ENCODE results near the gene RCAN1.

Gene RCAN1

DNA sequence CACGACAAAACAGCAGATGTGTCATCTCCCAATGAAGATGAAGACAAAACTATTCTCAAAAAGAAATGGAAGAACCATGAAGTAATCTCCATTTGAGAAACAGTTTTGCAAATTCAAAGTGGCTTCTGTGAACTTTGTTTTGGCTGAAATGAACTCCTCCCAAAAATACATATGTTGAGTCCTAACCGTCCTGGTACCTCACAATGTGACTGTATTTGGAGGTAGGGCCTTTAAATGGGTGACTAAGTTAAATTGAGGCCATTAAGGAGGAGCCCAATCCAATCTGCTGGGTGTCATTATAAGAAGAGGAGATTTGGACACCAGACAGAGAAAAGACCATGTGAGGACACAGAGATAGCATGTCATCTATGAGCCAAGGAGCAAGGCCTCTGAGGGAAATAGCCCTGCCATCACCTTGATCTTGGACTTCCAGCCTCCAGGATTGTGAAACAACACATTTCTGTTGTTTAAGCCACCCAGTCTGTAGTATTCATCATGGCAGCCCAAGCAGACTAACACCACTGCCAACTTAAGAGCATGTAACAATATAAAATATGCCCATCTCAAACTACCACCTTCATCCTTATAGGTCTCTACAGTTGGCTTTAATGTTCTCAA lies 64.6 kb downstream of the RCAN1 start:
- H3K27ac Mint-ChIP-seq, result no peak overlapping the region
- peaks cover 10% of the 10 kb centered on the region for H3K36me3 Mint-ChIP-seq
- no peaks in the 10 kb centered on the region for H3K4me1 Mint-ChIP-seq
- no peak overlapping the region for H3K4me3 Mint-ChIP-seq
- H3K9me3 Mint-ChIP-seq, result no peaks in the 10 kb centered on the region
- H3K27me3 Mint-ChIP-seq, result no peaks in the 10 kb centered on the region

DNA sequence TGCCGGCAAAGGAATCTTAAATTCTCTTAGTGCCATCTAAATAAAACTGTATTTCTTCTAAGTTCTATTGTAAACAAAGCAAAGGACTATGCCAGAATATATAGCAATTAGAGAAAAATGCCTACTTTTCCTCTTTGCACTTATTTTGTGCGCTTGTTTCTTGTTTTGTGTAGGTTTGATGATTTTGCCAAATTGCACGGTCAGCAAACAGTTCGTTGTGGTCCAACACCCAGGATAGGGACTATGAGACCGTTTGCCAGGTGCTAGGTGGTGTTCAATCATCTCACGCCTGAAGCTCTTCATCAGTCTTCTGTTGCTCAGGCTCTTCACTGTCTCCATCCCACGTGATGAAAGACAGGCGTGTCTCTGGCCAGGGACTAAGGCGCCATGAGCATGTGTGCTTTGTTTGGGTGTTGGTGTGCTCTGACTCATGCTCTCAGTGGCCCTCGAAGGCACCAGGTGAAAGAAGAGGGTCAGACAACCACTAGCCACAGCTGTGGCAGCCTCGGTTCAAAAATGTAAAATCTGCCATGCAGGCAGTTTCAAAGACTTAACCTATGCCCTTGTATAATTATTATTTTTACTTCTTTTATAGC lies 66.0 kb downstream of the RCAN1 start:
- no peaks in the 10 kb centered on the region for H3K27me3 Mint-ChIP-seq
- no peaks in the 10 kb centered on the region for H3K4me1 Mint-ChIP-seq
- no peak overlapping the region for H3K4me3 Mint-ChIP-seq
- H3K9me3 Mint-ChIP-seq, result no peaks in the 10 kb centered on the region
- H3K27ac Mint-ChIP-seq, result no peak overlapping the region
- peaks cover 1% of the 10 kb centered on the region for H3K36me3 Mint-ChIP-seq

DNA sequence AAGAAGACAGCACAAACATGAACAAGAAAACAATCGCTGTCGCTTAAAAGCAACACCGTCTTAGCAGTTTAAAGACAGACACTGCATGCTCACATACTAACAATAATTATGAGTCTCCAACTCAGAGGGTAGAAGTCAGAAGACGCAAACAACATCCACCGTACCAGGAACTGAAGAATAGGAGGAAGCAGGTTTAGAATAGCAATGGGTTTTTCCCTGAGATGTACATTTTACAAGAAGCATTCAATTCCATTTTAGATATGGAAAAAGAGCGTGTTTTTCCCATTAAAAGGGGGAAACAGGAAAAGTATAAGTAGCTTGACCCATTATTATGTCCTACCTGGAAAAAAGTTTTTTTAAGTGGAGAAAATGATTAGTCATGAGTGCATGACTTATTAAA lies 68.4 kb downstream of the RCAN1 start:
- H3K27me3 Mint-ChIP-seq, result no peaks in the 10 kb centered on the region
- H3K9me3 Mint-ChIP-seq, result no peaks in the 10 kb centered on the region
- peaks cover 3% of the 10 kb centered on the region for H3K36me3 Mint-ChIP-seq
- H3K27ac Mint-ChIP-seq, result no peak overlapping the region
- no peak overlapping the region for H3K4me3 Mint-ChIP-seq
- H3K4me1 Mint-ChIP-seq, result no peaks in the 10 kb centered on the region

DNA sequence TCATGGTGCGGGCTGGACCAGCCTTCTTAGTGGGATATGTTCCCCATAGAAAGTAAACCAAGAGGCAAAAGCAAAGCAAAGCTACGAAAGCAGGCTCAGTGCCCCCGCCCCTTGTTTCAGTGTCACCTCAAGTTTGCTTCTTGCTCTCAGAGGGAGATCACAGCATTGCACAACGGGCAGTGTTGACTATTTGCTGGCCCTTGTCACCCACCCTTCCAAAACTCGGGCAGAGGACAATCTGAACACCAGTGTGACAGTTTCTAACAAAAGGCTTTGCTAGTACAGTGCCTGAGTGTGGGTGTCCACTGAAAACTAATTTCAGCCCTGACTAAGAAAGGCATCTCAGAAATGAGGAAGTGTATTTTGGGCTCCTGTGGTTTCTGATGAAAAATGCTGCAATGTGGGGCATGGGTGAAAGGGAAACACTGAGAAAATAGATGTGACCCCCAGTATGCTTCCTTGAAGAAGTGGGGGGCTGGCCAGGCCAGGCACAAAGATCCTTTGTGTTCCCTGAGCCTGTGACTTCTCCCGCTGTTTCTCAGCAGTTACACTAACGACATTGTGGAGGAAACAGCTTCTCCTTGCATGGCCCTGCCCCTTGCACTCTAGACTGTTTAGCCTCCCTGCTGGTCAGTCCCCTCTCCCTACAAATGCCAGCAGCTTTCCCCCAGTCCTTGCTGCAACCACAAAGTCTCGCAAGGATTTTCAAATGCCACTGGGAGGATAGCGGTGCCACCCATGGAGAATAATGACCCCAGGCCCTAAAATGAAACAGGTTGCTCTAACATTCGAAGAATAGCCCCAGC lies 69.6 kb downstream of the RCAN1 start:
- Mint-ChIP-seq H3K4me1 (no peaks in the 10 kb centered on the region), H3K27ac (no peak overlapping the region), H3K36me3 (peaks cover 3% of the 10 kb centered on the region), H3K27me3 (no peaks in the 10 kb centered on the region), H3K4me3 (no peak overlapping the region), H3K9me3 (no peaks in the 10 kb centered on the region)

DNA sequence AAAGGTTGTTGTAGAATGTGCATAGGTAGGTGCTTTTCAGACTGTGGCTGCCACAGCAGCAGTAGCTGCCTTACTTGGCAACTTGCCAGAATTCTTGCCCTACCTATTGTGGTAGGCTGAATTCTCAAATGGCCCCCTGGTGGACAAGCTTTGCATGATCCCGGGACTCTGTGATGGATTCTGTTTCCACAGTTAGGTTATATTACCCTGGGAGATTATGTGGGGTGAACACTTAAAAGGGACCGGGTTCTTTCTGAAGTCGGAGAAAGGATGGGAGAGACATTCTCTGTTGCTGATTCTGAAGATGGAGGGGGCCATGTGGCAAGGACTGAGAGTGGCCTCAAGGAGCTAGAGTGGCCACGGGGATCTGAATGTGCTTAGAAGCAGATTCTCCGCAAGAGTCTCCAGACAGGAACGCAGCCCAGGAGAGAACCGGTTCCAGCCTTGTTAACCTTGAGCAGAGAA lies 70.8 kb downstream of the RCAN1 start:
- Mint-ChIP-seq H3K36me3 (peaks cover 3% of the 10 kb centered on the region), H3K4me1 (no peaks in the 10 kb centered on the region), H3K27ac (no peak overlapping the region), H3K27me3 (no peaks in the 10 kb centered on the region), H3K4me3 (no peak overlapping the region), H3K9me3 (no peaks in the 10 kb centered on the region)

DNA sequence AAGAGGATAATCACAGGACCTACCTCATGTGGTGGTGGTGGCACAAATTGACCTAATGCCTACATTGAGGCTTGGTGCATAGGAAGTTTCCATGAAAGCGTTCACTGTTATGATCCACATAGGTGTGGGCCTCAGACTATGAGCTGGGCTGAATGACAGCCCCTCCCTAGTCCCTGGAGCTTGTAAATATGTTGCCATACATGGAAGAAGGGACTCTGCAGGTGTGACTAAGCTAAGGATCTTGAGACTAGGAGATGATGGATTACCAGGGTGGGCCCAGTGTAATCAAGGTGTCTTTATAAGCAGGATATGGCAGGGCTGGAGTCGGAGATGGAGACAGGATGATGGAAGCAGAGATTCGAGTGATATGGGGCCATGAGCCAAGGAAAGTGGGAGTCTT lies 71.9 kb downstream of the RCAN1 start:
- H3K9me3 Mint-ChIP-seq, result no peaks in the 10 kb centered on the region
- no peak overlapping the region for H3K27ac Mint-ChIP-seq
- no peaks in the 10 kb centered on the region for H3K27me3 Mint-ChIP-seq
- H3K4me3 Mint-ChIP-seq, result no peak overlapping the region
- no peaks in the 10 kb centered on the region for H3K4me1 Mint-ChIP-seq
- peaks cover 3% of the 10 kb centered on the region for H3K36me3 Mint-ChIP-seq

DNA sequence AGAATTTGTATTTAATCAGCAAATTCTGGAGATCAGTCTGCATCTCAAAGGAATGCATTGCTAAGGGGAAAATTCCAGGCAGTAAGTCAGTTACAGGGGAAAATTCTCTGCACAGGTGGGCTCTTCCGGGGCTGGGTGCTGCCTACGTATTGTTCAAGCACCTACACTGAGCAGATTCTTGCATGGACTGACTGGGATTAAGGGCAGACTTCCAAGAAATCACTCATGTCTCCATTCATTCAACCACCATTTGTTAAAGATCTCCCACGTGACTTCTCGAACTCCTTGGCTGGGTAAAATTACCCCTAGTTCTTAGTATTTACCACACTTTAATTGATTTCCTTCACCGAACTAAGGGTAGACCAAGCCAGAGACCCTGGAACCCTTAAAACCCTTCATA lies 74.7 kb downstream of the RCAN1 start:
- H3K4me1 Mint-ChIP-seq, result peaks cover 3% of the 10 kb centered on the region
- no peak overlapping the region for H3K27ac Mint-ChIP-seq
- no peak overlapping the region for H3K4me3 Mint-ChIP-seq
- H3K36me3 Mint-ChIP-seq, result peaks cover 3% of the 10 kb centered on the region
- H3K27me3 Mint-ChIP-seq, result no peaks in the 10 kb centered on the region
- H3K9me3 Mint-ChIP-seq, result no peaks in the 10 kb centered on the region

DNA sequence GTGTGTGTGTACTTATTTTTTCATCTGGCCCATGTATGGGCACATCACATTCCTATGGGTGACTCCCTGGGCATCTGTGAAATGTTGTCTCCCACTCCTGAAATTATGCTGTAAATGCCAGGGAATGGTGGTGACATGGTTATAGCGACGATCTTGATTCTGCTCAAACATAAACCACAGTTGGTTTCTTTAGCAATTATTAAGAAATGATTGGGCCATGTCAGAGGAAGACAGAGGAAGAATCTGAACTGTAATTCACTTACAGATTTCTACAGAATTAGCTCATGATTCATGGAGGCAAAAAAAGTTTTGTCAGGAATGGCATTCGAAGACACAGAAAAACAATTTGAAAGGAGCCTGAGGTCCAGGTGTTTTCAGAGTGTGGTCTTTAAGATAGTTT lies 77.1 kb downstream of the RCAN1 start:
- Mint-ChIP-seq H3K4me3 (no peak overlapping the region), H3K27me3 (no peaks in the 10 kb centered on the region), H3K9me3 (no peaks in the 10 kb centered on the region), H3K4me1 (peaks cover 3% of the 10 kb centered on the region), H3K27ac (no peak overlapping the region), H3K36me3 (no peaks in the 10 kb centered on the region)

DNA sequence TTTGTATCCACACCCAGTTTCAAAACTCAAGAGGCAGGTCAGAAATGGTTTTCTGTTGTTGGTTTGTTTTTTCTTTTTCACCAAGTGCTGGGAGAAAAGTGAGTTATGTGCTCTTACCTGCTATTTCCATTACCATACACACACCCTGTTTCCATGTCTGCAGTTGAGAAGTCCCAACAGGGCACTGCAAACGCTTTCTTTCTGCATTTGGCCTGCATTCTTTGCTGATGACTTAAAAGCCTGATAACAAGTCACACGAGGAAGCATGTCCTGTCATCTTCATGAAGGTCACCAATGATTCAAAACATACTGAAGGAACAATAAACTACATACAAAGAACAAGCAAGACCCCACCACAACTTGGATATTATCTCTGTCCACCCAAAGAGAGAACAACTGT lies 78.1 kb downstream of the RCAN1 start:
- H3K4me1 Mint-ChIP-seq, result peaks cover 3% of the 10 kb centered on the region
- H3K27me3 Mint-ChIP-seq, result no peaks in the 10 kb centered on the region
- no peak overlapping the region for H3K27ac Mint-ChIP-seq
- no peaks in the 10 kb centered on the region for H3K9me3 Mint-ChIP-seq
- no peak overlapping the region for H3K4me3 Mint-ChIP-seq
- peaks cover 3% of the 10 kb centered on the region for H3K36me3 Mint-ChIP-seq

DNA sequence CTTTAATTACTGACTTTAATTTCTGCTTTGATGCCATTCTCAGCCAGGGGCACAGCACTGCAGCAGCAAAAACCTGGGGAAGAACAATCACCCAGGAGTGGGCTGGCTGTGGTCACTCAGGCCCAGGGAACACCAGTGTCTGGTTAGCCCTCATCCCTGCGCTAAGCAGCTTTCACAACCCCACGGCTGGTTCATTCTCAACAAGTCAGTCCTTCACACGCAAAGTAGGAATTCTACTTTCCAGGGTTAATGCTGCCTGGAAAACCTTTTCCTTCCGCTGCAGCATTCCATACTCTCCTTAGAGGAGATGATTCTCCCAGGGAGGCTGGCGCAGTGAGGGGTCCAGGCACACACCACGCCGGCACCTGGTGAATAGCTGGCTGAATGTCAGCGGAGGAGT lies 78.6 kb downstream of the RCAN1 start:
- peaks cover 3% of the 10 kb centered on the region for H3K36me3 Mint-ChIP-seq
- H3K9me3 Mint-ChIP-seq, result no peaks in the 10 kb centered on the region
- H3K27ac Mint-ChIP-seq, result no peak overlapping the region
- H3K4me3 Mint-ChIP-seq, result no peak overlapping the region
- peaks cover 3% of the 10 kb centered on the region for H3K4me1 Mint-ChIP-seq
- H3K27me3 Mint-ChIP-seq, result no peaks in the 10 kb centered on the region

DNA sequence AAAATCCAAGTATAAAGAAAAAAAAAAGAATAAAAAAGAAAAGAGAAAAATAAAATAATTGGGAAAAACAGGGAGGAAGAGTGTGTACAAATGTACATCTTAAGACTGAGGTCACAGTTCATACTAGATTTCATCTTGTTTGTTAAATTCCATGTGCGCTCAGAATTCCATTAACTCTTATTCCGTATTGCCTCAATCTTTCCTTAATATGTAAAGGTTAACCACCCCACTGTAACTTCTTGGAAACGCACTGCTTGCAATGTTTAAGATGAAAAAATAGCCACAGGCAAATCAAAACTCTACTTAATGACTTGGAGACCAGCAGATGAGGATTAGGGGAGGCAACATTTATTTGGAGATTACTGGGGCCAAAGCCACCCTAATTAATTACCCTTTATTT lies 79.0 kb downstream of the RCAN1 start:
- H3K27ac Mint-ChIP-seq, result no peak overlapping the region
- no peaks in the 10 kb centered on the region for H3K27me3 Mint-ChIP-seq
- peaks cover 3% of the 10 kb centered on the region for H3K4me1 Mint-ChIP-seq
- no peak overlapping the region for H3K4me3 Mint-ChIP-seq
- H3K36me3 Mint-ChIP-seq, result peaks cover 3% of the 10 kb centered on the region
- no peaks in the 10 kb centered on the region for H3K9me3 Mint-ChIP-seq

DNA sequence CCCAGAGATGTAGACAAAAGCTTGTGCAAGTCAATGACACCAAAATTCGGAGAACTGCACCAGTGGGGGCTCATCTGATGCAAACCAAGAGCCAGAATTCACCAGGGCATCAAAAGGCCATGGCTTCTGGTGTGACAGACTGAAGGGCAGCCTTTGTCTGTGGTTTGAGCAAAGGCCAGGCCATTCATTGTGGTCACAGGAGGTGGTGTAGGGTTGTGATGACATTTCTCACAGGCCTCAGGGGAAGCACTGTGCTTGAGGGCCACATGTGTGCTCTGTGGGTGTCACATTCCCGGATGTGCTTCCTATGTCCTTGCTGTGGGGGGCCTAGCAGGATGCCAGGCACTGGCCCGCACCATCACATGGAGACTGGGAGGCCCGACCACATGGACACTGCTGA lies 80.4 kb downstream of the RCAN1 start:
- no peak overlapping the region for H3K27ac Mint-ChIP-seq
- H3K4me3 Mint-ChIP-seq, result no peak overlapping the region
- H3K27me3 Mint-ChIP-seq, result no peaks in the 10 kb centered on the region
- H3K36me3 Mint-ChIP-seq, result peaks cover 3% of the 10 kb centered on the region
- peaks cover 9% of the 10 kb centered on the region for H3K4me1 Mint-ChIP-seq
- no peaks in the 10 kb centered on the region for H3K9me3 Mint-ChIP-seq

DNA sequence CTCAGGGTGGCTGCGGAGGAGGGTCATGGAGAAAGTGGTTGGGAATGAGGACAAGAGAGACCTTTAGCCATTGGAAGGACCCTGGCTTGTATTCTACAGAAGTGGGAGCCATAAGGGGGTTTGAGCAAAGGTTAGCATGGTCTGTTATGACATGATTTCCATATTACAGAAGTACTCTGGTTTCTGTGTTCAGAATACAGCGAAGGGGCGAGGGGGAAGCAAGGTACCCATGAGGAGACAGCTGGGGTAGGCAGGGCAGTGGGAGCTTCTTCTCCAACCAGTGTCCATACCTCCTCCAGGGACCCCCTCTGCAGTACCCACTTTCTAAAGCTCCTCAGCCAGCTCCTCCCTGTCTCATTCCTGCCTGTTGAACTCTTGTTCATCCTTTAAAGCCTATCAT lies 81.0 kb downstream of the RCAN1 start:
- H3K27ac Mint-ChIP-seq, result no peak overlapping the region
- H3K4me3 Mint-ChIP-seq, result no peak overlapping the region
- peaks cover 3% of the 10 kb centered on the region for H3K36me3 Mint-ChIP-seq
- no peaks in the 10 kb centered on the region for H3K9me3 Mint-ChIP-seq
- peaks cover 9% of the 10 kb centered on the region for H3K4me1 Mint-ChIP-seq
- no peaks in the 10 kb centered on the region for H3K27me3 Mint-ChIP-seq

DNA sequence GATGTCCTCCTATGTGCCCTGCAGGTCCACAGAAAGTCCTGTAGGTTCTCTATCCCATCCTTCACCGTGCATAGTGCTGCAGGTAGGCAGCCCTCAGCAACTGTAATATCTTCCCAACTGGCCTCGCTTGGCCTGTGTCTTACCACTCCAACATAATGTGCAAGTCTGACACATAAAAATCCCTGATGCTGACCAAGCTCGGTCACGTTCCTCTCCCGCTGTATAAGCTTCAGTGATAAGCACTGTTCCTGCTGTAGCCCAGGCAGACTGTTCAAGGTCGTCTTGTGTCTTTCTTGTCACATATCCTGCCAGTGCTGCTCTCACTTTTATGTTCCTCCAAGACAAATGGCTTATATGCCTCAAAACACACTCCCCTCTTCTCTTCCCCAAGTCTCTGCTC lies 83.5 kb downstream of the RCAN1 start:
- Mint-ChIP-seq H3K27me3 (no peaks in the 10 kb centered on the region), H3K4me1 (peaks cover 24% of the 10 kb centered on the region), H3K27ac (peak overlapping the region; percentile 18), H3K4me3 (no peak overlapping the region), H3K9me3 (no peaks in the 10 kb centered on the region), H3K36me3 (peaks cover 5% of the 10 kb centered on the region)

DNA sequence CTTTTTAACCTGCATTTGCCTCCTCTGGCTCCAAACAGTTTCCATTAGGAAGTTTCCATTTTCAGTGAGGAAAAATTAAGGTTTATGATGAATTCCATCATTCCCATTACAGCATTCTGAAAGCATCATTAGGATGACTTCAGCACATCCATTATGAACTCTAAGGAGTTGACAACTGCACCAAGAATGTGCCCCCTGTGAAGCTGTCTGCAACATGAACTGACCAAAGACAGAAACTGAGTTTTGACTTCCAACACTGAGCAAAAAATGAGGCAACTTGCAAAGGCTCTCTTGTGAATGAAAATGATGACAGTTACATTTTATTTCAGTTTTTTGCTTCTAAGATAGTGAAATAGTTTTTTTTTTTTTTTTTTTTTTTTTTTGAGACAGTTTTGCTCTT lies 84.7 kb downstream of the RCAN1 start:
- Mint-ChIP-seq H3K9me3 (no peaks in the 10 kb centered on the region), H3K4me3 (no peak overlapping the region), H3K27ac (no peak overlapping the region), H3K4me1 (peaks cover 35% of the 10 kb centered on the region), H3K36me3 (peaks cover 5% of the 10 kb centered on the region), H3K27me3 (no peaks in the 10 kb centered on the region)

DNA sequence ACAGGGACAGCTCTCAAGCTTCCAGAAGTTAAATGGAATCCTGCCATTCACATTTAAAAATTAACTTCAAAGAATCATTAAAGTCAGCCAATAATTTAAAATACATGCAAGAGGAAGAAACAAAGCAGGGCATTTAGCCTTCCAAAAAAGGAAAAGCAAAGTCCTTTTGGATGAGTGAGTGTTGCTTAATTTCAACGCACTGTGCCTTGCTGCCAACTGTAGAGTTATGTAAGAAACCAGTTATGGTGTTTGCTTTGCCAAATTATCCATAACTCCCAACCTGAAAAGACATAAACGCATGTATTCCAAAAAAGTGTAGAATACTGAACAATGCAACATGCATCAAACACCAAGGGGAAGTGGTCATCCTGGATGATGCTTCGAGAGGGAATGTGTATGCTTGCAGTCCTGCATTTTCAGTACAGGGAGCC lies 86.8 kb downstream of the RCAN1 start:
- peaks cover 47% of the 10 kb centered on the region for H3K4me1 Mint-ChIP-seq
- peak overlapping the region; percentile 83 for H3K27ac Mint-ChIP-seq
- H3K4me3 Mint-ChIP-seq, result no peak overlapping the region
- peaks cover 5% of the 10 kb centered on the region for H3K36me3 Mint-ChIP-seq
- no peaks in the 10 kb centered on the region for H3K27me3 Mint-ChIP-seq
- no peaks in the 10 kb centered on the region for H3K9me3 Mint-ChIP-seq
